Measurements from ENCODE around the gene SGTB.
A peak's percentile ranks its signal among the peaks of the same experiment; 100 is the strongest.

GRCh38 chr5:65721720-65722574, at the start of gene SGTB, which contains the start of gene NLN:
- TF ChIP-seq CTCF (conservative IDR thresholded peaks at IDR 0.05; ENCODE audit: low read depth in 2 of 2): no peak
- TF ChIP-seq POLR2AphosphoS5 (IDR thresholded peaks at IDR 0.05; ENCODE audit: low read depth): peak; percentile 95
- TF ChIP-seq ZNF462 (CRISPR knock-in tag; IDR thresholded peaks at IDR 0.05): no peak
- TF ChIP-seq CREB1 (CRISPR knock-in tag; IDR thresholded peaks at IDR 0.05; ENCODE audit: low read depth): no peak
- TF ChIP-seq EZH2 (IDR thresholded peaks at IDR 0.05; ENCODE audit: low read depth, unreplicated experiment): no peak
- TF ChIP-seq REST (IDR thresholded peaks at IDR 0.05; ENCODE audit: unreplicated experiment): no peak
- TF ChIP-seq STAT1 (IDR thresholded peaks at IDR 0.05; ENCODE audit: unreplicated experiment): no peak
- TF ChIP-seq JUNB (IDR thresholded peaks at IDR 0.05; ENCODE audit: unreplicated experiment): no peak
- no peak for TF ChIP-seq ETS1 (IDR thresholded peaks at IDR 0.05)

Measured in GM23338 (cell line).